ENCODE results near the gene MAP3K2. TPM values are rescaled to one million over a fixed set of nuclear protein-coding genes. Genes with fewer than 3 reads are reported as not detected.

The MAP3K2 gene
- total RNA-seq, 1 donor: 41.6 TPM

GRCh38 chr2:127314193-127314988, 73.4 kb downstream of the MAP3K2 start:
- no peak for DNase-seq (ENCODE audit: low read depth)
- no peak overlapping the region for H3K4me3 ChIP-seq (ENCODE audit: low read depth, low read length)
- TF ChIP-seq CTCF (IDR thresholded peaks at IDR 0.05; ENCODE audit: insufficient read depth, low read length): no peak

- TF ChIP-seq CTCF (IDR thresholded peaks at IDR 0.05; ENCODE audit: insufficient read depth, low read length): no peak
- no peak for DNase-seq (ENCODE audit: low read depth)
Measured at GRCh38 chr2:127313406-127313805, 74.4 kb downstream of the MAP3K2 start.

GRCh38 chr2:127310980-127311379, 76.8 kb downstream of the MAP3K2 start:
- no peak for DNase-seq (ENCODE audit: low read depth)
- no peak for TF ChIP-seq CTCF (IDR thresholded peaks at IDR 0.05; ENCODE audit: insufficient read depth, low read length)
- H3K4me3 ChIP-seq (ENCODE audit: low read depth, low read length): no peak overlapping the region

More at GRCh38 chr2:127313406-127313805, 74.4 kb downstream of the MAP3K2 start:
- H3K4me3 ChIP-seq (ENCODE audit: low read depth, low read length): no peak overlapping the region

- no peak overlapping the region for H3K4me3 ChIP-seq (ENCODE audit: low read depth, low read length)
- TF ChIP-seq CTCF (IDR thresholded peaks at IDR 0.05; ENCODE audit: insufficient read depth, low read length): no peak
- DNase-seq (ENCODE audit: low read depth): no peak
Measured at GRCh38 chr2:127309468-127309867, 78.3 kb downstream of the MAP3K2 start.

GRCh38 chr2:127308586-127309138, 79.1 kb downstream of the MAP3K2 start:
- DNase-seq (ENCODE audit: low read depth): no peak
- no peak overlapping the region for H3K4me3 ChIP-seq (ENCODE audit: low read depth, low read length)
- no peak for TF ChIP-seq CTCF (IDR thresholded peaks at IDR 0.05; ENCODE audit: insufficient read depth, low read length)

GRCh38 chr2:127305990-127306585, 81.7 kb downstream of the MAP3K2 start:
- peak; percentile 10 for DNase-seq (ENCODE audit: low read depth)
- H3K4me3 ChIP-seq (ENCODE audit: low read depth, low read length): no peak overlapping the region
- TF ChIP-seq CTCF (IDR thresholded peaks at IDR 0.05; ENCODE audit: insufficient read depth, low read length): no peak

Measured in fibroblast of the aortic adventitia (primary cell).